SK-N-SH treated with all-trans-retinoic acid at 6 μM for 48 hours (cell line): Measurements from ENCODE around the gene PPRC1.

ENCODE experiments used
- ATAC-seq: fragments of 200-7000 bp; cut with Tn5 transposase; 3 replicates; pipeline ENCODE4 v1.9.1; 2020; ENCODE audit warnings: mild to moderate bottlenecking, moderate library complexity
- ARNTL ChIP-seq: fragments of 450-650 bp; formaldehyde crosslinking; IDR thresholded peaks from 2 replicates; pipeline ENCODE4 v1.5.0; 2020; ENCODE audit warnings: low read depth, mild to moderate bottlenecking, moderate library complexity, borderline replicate concordance
- BACH2 ChIP-seq: fragments of 250-450 bp; sonication (Bioruptor Pico); IDR thresholded peaks from 2 replicates; pipeline ENCODE4 v1.9.0; 2021; ENCODE audit warnings: mild to moderate bottlenecking, borderline replicate concordance
- CSRNP3 ChIP-seq: fragments of 250-450 bp; sonication (Bioruptor Pico); IDR thresholded peaks from 2 replicates; pipeline ENCODE4 v1.5.1; 2021; ENCODE audit warnings: mild to moderate bottlenecking, moderate library complexity
- ESRRG ChIP-seq: fragments of 250-450 bp; sonication (Bioruptor Pico); IDR thresholded peaks from 2 replicates; pipeline ENCODE4 v1.6.1; 2021; ENCODE audit warnings: mild to moderate bottlenecking
- GLIS3 ChIP-seq: fragments of 250-450 bp; sonication (Bioruptor Pico); IDR thresholded peaks from 2 replicates; pipeline ENCODE4 v1.5.0; 2020; ENCODE audit warnings: mild to moderate bottlenecking, moderate library complexity
- ISL1 ChIP-seq: fragments of 250-450 bp; sonication (Bioruptor Pico); IDR thresholded peaks from 2 replicates; pipeline ENCODE4 v2.1.2; 2022; ENCODE audit warnings: mild to moderate bottlenecking, moderate library complexity
- POU6F1 ChIP-seq: fragments of 250-450 bp; sonication (Bioruptor Pico); IDR thresholded peaks from 2 replicates; pipeline ENCODE4 v1.8.0; 2021; ENCODE audit warnings: low read depth, mild to moderate bottlenecking, moderate library complexity, borderline replicate concordance
- PPARA ChIP-seq: fragments of 250-450 bp; sonication (Bioruptor Pico); IDR thresholded peaks from 2 replicates; pipeline ENCODE4 v1.5.0; 2020; ENCODE audit warnings: mild to moderate bottlenecking, borderline replicate concordance
- RARB ChIP-seq: fragments of 250-450 bp; sonication (Bioruptor Pico); IDR thresholded peaks from 2 replicates; pipeline ENCODE4 v1.8.0; 2021; ENCODE audit warnings: mild to moderate bottlenecking, moderate library complexity
- TCF4 ChIP-seq: fragments of 250-450 bp; sonication (Bioruptor Pico); IDR thresholded peaks from 2 replicates; pipeline ENCODE4 v1.8.0; 2021; ENCODE audit warnings: mild to moderate bottlenecking, moderate library complexity, borderline replicate concordance
- TOX ChIP-seq: fragments of 250-450 bp; sonication (Bioruptor Pico); IDR thresholded peaks from 2 replicates; pipeline ENCODE4 v1.8.0; 2021; ENCODE audit warnings: mild to moderate bottlenecking, moderate library complexity, borderline replicate concordance
- ZC3H10 ChIP-seq: fragments of 250-450 bp; sonication (Bioruptor Pico); IDR thresholded peaks from 2 replicates; pipeline ENCODE4 v1.5.1; 2021; ENCODE audit warnings: mild to moderate bottlenecking, moderate library complexity
- ZFP3 ChIP-seq: fragments of 250-450 bp; sonication (Bioruptor Pico); IDR thresholded peaks from 2 replicates; pipeline ENCODE4 v1.5.0; 2020; ENCODE audit warnings: mild to moderate bottlenecking, moderate library complexity
- ZFP30 ChIP-seq: fragments of 450-650 bp; formaldehyde crosslinking; IDR thresholded peaks from 2 replicates; pipeline ENCODE4 v1.5.0; 2022; ENCODE audit warnings: mild to moderate bottlenecking, moderate library complexity
- ZNF565 ChIP-seq: fragments of 450-650 bp; formaldehyde crosslinking; conservative IDR thresholded peaks from 2 replicates; pipeline ENCODE4 v1.5.0; 2020; ENCODE audit warnings: low read depth, mild to moderate bottlenecking, moderate library complexity
- ZNF70 ChIP-seq: fragments of 450-650 bp; formaldehyde crosslinking; IDR thresholded peaks from 2 replicates; pipeline ENCODE4 v1.5.0; 2020; ENCODE audit warnings: mild to moderate bottlenecking, moderate library complexity
- ZNF8 ChIP-seq: fragments of 450-650 bp; formaldehyde crosslinking; IDR thresholded peaks from 2 replicates; pipeline ENCODE4 v1.5.0; 2020; ENCODE audit warnings: mild to moderate bottlenecking, moderate library complexity
- TF ChIP-seq, protein P1 (sequence below): fragments of 250-450 bp; sonication (Bioruptor Pico); IDR thresholded peaks from 2 replicates; pipeline ENCODE4 v1.5.1; 2020; ENCODE audit warnings: low read depth, mild to moderate bottlenecking, moderate library complexity
- TF ChIP-seq, protein P2 (sequence below): fragments of 250-450 bp; sonication (Bioruptor Pico); IDR thresholded peaks from 2 replicates; pipeline ENCODE4 v1.5.0; 2020; ENCODE audit warnings: mild to moderate bottlenecking, moderate library complexity
- TF ChIP-seq, protein P3 (sequence below): fragments of 250-450 bp; sonication (Bioruptor Pico); IDR thresholded peaks from 2 replicates; pipeline ENCODE4 v1.8.0; 2020; ENCODE audit warnings: mild to moderate bottlenecking, moderate library complexity, borderline replicate concordance

Gene PPRC1

GRCh38 chr10:102112210-102112817 is 20.5 kb upstream of the PPRC1 start:
- TF ChIP-seq, protein P1, sequence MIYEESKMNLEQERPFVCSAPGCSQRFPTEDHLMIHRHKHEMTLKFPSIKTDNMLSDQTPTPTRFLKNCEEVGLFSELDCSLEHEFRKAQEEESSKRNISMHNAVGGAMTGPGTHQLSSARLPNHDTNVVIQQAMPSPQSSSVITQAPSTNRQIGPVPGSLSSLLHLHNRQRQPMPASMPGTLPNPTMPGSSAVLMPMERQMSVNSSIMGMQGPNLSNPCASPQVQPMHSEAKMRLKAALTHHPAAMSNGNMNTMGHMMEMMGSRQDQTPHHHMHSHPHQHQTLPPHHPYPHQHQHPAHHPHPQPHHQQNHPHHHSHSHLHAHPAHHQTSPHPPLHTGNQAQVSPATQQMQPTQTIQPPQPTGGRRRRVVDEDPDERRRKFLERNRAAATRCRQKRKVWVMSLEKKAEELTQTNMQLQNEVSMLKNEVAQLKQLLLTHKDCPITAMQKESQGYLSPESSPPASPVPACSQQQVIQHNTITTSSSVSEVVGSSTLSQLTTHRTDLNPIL (CRISPR knock-in tag): no peak
- TF ChIP-seq ZFP30 (no peak), BACH2 (CRISPR knock-in tag) (no peak)
- no peak for ATAC-seq

- TF ChIP-seq ZFP3 (CRISPR knock-in tag): no peak
- TF ChIP-seq, protein P2, sequence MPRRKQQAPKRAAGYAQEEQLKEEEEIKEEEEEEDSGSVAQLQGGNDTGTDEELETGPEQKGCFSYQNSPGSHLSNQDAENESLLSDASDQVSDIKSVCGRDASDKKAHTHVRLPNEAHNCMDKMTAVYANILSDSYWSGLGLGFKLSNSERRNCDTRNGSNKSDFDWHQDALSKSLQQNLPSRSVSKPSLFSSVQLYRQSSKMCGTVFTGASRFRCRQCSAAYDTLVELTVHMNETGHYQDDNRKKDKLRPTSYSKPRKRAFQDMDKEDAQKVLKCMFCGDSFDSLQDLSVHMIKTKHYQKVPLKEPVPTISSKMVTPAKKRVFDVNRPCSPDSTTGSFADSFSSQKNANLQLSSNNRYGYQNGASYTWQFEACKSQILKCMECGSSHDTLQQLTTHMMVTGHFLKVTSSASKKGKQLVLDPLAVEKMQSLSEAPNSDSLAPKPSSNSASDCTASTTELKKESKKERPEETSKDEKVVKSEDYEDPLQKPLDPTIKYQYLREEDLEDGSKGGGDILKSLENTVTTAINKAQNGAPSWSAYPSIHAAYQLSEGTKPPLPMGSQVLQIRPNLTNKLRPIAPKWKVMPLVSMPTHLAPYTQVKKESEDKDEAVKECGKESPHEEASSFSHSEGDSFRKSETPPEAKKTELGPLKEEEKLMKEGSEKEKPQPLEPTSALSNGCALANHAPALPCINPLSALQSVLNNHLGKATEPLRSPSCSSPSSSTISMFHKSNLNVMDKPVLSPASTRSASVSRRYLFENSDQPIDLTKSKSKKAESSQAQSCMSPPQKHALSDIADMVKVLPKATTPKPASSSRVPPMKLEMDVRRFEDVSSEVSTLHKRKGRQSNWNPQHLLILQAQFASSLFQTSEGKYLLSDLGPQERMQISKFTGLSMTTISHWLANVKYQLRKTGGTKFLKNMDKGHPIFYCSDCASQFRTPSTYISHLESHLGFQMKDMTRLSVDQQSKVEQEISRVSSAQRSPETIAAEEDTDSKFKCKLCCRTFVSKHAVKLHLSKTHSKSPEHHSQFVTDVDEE (CRISPR knock-in tag): no peak
- no peak for TF ChIP-seq TCF4 (CRISPR knock-in tag)
- TF ChIP-seq ZNF8 (CRISPR knock-in tag): no peak
- TF ChIP-seq RARB (CRISPR knock-in tag): no peak
- TF ChIP-seq ESRRG (CRISPR knock-in tag): no peak
- TF ChIP-seq POU6F1 (CRISPR knock-in tag): no peak
- TF ChIP-seq PPARA (CRISPR knock-in tag): no peak
- no peak for TF ChIP-seq BACH2 (CRISPR knock-in tag)
- no peak for TF ChIP-seq GLIS3 (CRISPR knock-in tag)
- TF ChIP-seq TOX (CRISPR knock-in tag): no peak
- TF ChIP-seq ZC3H10 (CRISPR knock-in tag): no peak
- no peak for TF ChIP-seq ARNTL (CRISPR knock-in tag)
- TF ChIP-seq, protein P3, sequence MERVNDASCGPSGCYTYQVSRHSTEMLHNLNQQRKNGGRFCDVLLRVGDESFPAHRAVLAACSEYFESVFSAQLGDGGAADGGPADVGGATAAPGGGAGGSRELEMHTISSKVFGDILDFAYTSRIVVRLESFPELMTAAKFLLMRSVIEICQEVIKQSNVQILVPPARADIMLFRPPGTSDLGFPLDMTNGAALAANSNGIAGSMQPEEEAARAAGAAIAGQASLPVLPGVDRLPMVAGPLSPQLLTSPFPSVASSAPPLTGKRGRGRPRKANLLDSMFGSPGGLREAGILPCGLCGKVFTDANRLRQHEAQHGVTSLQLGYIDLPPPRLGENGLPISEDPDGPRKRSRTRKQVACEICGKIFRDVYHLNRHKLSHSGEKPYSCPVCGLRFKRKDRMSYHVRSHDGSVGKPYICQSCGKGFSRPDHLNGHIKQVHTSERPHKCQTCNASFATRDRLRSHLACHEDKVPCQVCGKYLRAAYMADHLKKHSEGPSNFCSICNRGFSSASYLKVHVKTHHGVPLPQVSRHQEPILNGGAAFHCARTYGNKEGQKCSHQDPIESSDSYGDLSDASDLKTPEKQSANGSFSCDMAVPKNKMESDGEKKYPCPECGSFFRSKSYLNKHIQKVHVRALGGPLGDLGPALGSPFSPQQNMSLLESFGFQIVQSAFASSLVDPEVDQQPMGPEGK (CRISPR knock-in tag): no peak
- ATAC-seq: no peak
Observed at GRCh38 chr10:102113261-102113955, 19.4 kb upstream of the PPRC1 start.

- peak; percentile 5 for ATAC-seq
- TF ChIP-seq ZFP3 (CRISPR knock-in tag): no peak
- TF ChIP-seq BACH2 (CRISPR knock-in tag): no peak
- no peak for TF ChIP-seq ZC3H10 (CRISPR knock-in tag)
- TF ChIP-seq, protein P3 (CRISPR knock-in tag): no peak
- TF ChIP-seq ZNF565 (CRISPR knock-in tag): no peak
- TF ChIP-seq CSRNP3 (CRISPR knock-in tag): no peak
- no peak for TF ChIP-seq ZNF70
- TF ChIP-seq ZFP30: no peak
- no peak for TF ChIP-seq ISL1 (CRISPR knock-in tag)
- TF ChIP-seq GLIS3 (CRISPR knock-in tag): no peak
- no peak for TF ChIP-seq POU6F1 (CRISPR knock-in tag)
- no peak for TF ChIP-seq ZNF8 (CRISPR knock-in tag)
- TF ChIP-seq, all 23 proteins: peak for 0
Observed at GRCh38 chr10:102113956-102114857, 18.6 kb upstream of the PPRC1 start.
